A673 (cell line): ENCODE measurements around the gene SETD3.

ENCODE experiments used
- EZH2 ChIP-seq: fragments of 200-600 bp; sonication (generic); IDR thresholded peaks from 2 replicates; pipeline ENCODE4 v1.6.1; 2017; ENCODE audit warnings: borderline replicate concordance, low read depth, mild to moderate bottlenecking, mixed read lengths, antibody characterized with exemption, low read length; ENCODE audit not compliant: poor library complexity, severe bottlenecking
- TF ChIP-seq, protein P1 (sequence below): fragments of 300-800, 200-600 bp; sonication (generic); conservative IDR thresholded peaks from 2 replicates; pipeline ENCODE4 v1.5.1; 2017; ENCODE audit warnings: low read depth, mild to moderate bottlenecking, antibody characterized with exemption, low read length, moderate library complexity, mixed read lengths

DNA sequence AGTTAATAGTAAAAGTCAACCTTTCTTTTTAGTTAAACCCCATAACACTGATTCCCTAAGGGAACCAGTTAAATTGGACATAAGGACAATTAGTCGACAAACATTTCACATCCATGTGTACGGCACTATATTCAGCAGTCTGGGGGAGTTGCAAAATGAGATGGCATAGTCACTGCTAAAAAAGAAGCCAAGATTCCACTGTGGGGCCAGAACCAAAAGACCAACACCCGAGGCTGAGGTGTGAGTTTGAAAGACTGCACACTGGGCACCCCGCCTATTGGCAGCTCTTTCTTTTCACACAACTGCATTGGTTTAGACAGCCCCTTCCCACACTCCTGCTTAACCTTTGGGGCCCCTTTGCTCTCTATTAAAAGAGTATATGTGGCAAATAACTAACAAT, 16.7 kb downstream of the SETD3 start:
- TF ChIP-seq, protein P1, sequence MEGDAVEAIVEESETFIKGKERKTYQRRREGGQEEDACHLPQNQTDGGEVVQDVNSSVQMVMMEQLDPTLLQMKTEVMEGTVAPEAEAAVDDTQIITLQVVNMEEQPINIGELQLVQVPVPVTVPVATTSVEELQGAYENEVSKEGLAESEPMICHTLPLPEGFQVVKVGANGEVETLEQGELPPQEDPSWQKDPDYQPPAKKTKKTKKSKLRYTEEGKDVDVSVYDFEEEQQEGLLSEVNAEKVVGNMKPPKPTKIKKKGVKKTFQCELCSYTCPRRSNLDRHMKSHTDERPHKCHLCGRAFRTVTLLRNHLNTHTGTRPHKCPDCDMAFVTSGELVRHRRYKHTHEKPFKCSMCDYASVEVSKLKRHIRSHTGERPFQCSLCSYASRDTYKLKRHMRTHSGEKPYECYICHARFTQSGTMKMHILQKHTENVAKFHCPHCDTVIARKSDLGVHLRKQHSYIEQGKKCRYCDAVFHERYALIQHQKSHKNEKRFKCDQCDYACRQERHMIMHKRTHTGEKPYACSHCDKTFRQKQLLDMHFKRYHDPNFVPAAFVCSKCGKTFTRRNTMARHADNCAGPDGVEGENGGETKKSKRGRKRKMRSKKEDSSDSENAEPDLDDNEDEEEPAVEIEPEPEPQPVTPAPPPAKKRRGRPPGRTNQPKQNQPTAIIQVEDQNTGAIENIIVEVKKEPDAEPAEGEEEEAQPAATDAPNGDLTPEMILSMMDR = no peak
- TF ChIP-seq EZH2 = no peak
